ENCODE results near the gene AGRN. TPM values are rescaled to one million over a fixed set of nuclear protein-coding genes. Genes with fewer than 3 reads are reported as not detected.

Gene AGRN
- total RNA-seq, 1 experiment from 2014 or later, result 134 TPM

GRCh38 chr1:1034439-1034781, 14.5 kb downstream of the AGRN start:
- POLR2A ChIA-PET, result no interaction called here

More at GRCh38 chr1:1034439-1034781, 14.5 kb downstream of the AGRN start:
- H3K27me3 ChIP-seq (ENCODE audit: insufficient read depth, low read length), result no peaks in the 10 kb centered on the region
- no peak overlapping the region for H2AFZ ChIP-seq (ENCODE audit: low read depth, low read length, poor library complexity, severe bottlenecking)
- peaks cover 0 to 12% of the 10 kb centered on the region in 2 experiments; a peak in 1 of 4 replicates for H3K4me1 ChIP-seq (ENCODE audit: control insufficient read depth in 1 of 2, insufficient read depth in 2 of 2, low read length in 2 of 2)
- intact Hi-C loops (cut with micrococcal nuclease), result no loop called here
- no peak overlapping the region for H3K9ac ChIP-seq (ENCODE audit: low read length)
- no peaks in the 10 kb centered on the region for H3K9me3 ChIP-seq (ENCODE audit: control insufficient read depth in 1 of 2, insufficient read depth in 1 of 2, low read depth in 1 of 2, low read length in 2 of 2)
- ChIA-PET CTCF (no interaction called here), RAD21 (ENCODE audit: low non-redundant PET in 1 of 2, low total read pairs in 2 of 2, uncharacterized antibody in 2 of 2, unreplicated experiment in 2 of 2) (no interaction called here)
- DNase-seq (ENCODE audit: low read depth, low spot score) (no peak), ATAC-seq (no peak)
- no TSS peak for BruUV-seq (replicated peaks)
- no peak for TF ChIP-seq CEBPB (IDR thresholded peaks at IDR 0.05; ENCODE audit: low read depth)
- no peak for TF ChIP-seq SP1 (IDR thresholded peaks at IDR 0.05; ENCODE audit: low read depth)
- no peak for TF ChIP-seq ZNF274 (IDR thresholded peaks at IDR 0.05; ENCODE audit: low read depth, low read length)
- no peak for TF ChIP-seq ZFX (IDR thresholded peaks at IDR 0.05)
- no peak for TF ChIP-seq EZH2 (IDR thresholded peaks at IDR 0.05)
- no peak for TF ChIP-seq POLR2A (IDR thresholded peaks at IDR 0.05; ENCODE audit: borderline replicate concordance, extremely low read depth, insufficient read depth, insufficient read length)
- TF ChIP-seq SIN3A (IDR thresholded peaks at IDR 0.05; ENCODE audit: low read depth), result no peak
- TF ChIP-seq, protein P1, sequence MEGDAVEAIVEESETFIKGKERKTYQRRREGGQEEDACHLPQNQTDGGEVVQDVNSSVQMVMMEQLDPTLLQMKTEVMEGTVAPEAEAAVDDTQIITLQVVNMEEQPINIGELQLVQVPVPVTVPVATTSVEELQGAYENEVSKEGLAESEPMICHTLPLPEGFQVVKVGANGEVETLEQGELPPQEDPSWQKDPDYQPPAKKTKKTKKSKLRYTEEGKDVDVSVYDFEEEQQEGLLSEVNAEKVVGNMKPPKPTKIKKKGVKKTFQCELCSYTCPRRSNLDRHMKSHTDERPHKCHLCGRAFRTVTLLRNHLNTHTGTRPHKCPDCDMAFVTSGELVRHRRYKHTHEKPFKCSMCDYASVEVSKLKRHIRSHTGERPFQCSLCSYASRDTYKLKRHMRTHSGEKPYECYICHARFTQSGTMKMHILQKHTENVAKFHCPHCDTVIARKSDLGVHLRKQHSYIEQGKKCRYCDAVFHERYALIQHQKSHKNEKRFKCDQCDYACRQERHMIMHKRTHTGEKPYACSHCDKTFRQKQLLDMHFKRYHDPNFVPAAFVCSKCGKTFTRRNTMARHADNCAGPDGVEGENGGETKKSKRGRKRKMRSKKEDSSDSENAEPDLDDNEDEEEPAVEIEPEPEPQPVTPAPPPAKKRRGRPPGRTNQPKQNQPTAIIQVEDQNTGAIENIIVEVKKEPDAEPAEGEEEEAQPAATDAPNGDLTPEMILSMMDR (IDR thresholded peaks at IDR 0.05 in 2 of 3, conservative IDR thresholded peaks at IDR 0.05 in 1 of 3; ENCODE audit: borderline replicate concordance in 1 of 3, insufficient read depth in 1 of 3, low read depth in 2 of 3, low read length in 2 of 3), result no peak
- no peak for TF ChIP-seq CBX3 (IDR thresholded peaks at IDR 0.05; ENCODE audit: low read depth)
- no peak for TF ChIP-seq EZH2phosphoT487 (IDR thresholded peaks at IDR 0.05; ENCODE audit: borderline replicate concordance)
- TF ChIP-seq, protein P2, sequence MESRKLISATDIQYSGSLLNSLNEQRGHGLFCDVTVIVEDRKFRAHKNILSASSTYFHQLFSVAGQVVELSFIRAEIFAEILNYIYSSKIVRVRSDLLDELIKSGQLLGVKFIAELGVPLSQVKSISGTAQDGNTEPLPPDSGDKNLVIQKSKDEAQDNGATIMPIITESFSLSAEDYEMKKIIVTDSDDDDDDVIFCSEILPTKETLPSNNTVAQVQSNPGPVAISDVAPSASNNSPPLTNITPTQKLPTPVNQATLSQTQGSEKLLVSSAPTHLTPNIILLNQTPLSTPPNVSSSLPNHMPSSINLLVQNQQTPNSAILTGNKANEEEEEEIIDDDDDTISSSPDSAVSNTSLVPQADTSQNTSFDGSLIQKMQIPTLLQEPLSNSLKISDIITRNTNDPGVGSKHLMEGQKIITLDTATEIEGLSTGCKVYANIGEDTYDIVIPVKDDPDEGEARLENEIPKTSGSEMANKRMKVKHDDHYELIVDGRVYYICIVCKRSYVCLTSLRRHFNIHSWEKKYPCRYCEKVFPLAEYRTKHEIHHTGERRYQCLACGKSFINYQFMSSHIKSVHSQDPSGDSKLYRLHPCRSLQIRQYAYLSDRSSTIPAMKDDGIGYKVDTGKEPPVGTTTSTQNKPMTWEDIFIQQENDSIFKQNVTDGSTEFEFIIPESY (IDR thresholded peaks at IDR 0.05; ENCODE audit: extremely low read depth, insufficient replicate concordance, low read length), result no peak
- TF ChIP-seq, protein P3, sequence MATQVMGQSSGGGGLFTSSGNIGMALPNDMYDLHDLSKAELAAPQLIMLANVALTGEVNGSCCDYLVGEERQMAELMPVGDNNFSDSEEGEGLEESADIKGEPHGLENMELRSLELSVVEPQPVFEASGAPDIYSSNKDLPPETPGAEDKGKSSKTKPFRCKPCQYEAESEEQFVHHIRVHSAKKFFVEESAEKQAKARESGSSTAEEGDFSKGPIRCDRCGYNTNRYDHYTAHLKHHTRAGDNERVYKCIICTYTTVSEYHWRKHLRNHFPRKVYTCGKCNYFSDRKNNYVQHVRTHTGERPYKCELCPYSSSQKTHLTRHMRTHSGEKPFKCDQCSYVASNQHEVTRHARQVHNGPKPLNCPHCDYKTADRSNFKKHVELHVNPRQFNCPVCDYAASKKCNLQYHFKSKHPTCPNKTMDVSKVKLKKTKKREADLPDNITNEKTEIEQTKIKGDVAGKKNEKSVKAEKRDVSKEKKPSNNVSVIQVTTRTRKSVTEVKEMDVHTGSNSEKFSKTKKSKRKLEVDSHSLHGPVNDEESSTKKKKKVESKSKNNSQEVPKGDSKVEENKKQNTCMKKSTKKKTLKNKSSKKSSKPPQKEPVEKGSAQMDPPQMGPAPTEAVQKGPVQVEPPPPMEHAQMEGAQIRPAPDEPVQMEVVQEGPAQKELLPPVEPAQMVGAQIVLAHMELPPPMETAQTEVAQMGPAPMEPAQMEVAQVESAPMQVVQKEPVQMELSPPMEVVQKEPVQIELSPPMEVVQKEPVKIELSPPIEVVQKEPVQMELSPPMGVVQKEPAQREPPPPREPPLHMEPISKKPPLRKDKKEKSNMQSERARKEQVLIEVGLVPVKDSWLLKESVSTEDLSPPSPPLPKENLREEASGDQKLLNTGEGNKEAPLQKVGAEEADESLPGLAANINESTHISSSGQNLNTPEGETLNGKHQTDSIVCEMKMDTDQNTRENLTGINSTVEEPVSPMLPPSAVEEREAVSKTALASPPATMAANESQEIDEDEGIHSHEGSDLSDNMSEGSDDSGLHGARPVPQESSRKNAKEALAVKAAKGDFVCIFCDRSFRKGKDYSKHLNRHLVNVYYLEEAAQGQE (IDR thresholded peaks at IDR 0.05; ENCODE audit: low read depth), result no peak
- TF ChIP-seq, protein P4, sequence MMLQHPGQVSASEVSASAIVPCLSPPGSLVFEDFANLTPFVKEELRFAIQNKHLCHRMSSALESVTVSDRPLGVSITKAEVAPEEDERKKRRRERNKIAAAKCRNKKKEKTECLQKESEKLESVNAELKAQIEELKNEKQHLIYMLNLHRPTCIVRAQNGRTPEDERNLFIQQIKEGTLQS (IDR thresholded peaks at IDR 0.05), result no peak
- no peak for TF ChIP-seq SRF (IDR thresholded peaks at IDR 0.05; ENCODE audit: low read depth)
- no peak for TF ChIP-seq RAD21 (IDR thresholded peaks at IDR 0.05; ENCODE audit: low read depth)
- TF ChIP-seq, protein P5, sequence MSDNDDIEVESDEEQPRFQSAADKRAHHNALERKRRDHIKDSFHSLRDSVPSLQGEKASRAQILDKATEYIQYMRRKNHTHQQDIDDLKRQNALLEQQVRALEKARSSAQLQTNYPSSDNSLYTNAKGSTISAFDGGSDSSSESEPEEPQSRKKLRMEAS (IDR thresholded peaks at IDR 0.05), result no peak
- TF ChIP-seq FOSL1 (IDR thresholded peaks at IDR 0.05; ENCODE audit: low read depth), result no peak
- no peak for TF ChIP-seq JUND (IDR thresholded peaks at IDR 0.05)
- TF ChIP-seq EGR1 (IDR thresholded peaks at IDR 0.05; ENCODE audit: low read depth), result no peak
- H4K20me1 ChIP-seq (ENCODE audit: insufficient read depth), result no peaks in the 10 kb centered on the region
- H3K9me2 ChIP-seq (ENCODE audit: insufficient read depth), result no peaks in the 10 kb centered on the region
- no peak overlapping the region for H3K4me2 ChIP-seq (ENCODE audit: low read length)
- H3K36me3 ChIP-seq (ENCODE audit: control insufficient read depth in 1 of 2, insufficient read depth in 2 of 2, low read length in 2 of 2), result peaks cover 0 to 16% of the 10 kb centered on the region in 2 experiments; a peak in 1 of 4 replicates
- H3K27ac ChIP-seq (ENCODE audit: low read depth, low read length), result no peak overlapping the region
- H3K4me3 ChIP-seq (replicated peaks in 1 of 2; ENCODE audit: low read depth in 1 of 2, low read length in 2 of 2), result no peak overlapping the region
- peaks cover 62% of the 10 kb centered on the region for H3K79me2 ChIP-seq (ENCODE audit: insufficient read depth, low read length)

Data from HCT116 (cell line).